Breast epithelium (tissue), 3 donors: Measurements from ENCODE around the gene PPT2.

Source experiments
- POLR2A ChIP-seq: fragments of 450-650 bp; IDR thresholded peaks from one replicate; pipeline ENCODE4 v1.6.1; 2016; ENCODE audit warnings: antibody characterized with exemption, mild to moderate bottlenecking, moderate library complexity
- POLR2AphosphoS5 ChIP-seq, 3 donors: sonication (generic); formaldehyde crosslinking; IDR thresholded peaks; one replicate each; pipeline ENCODE4 v1.6.1; 2017; ENCODE audit warnings: antibody characterized with exemption in 3 of 3
- TF ChIP-seq, protein P1 (sequence below), 3 donors: fragments of 450-650 bp; IDR thresholded peaks; one replicate each; pipeline ENCODE4 v1.5.1; 2016 to 2017; ENCODE audit warnings: antibody characterized with exemption in 3 of 3, mild to moderate bottlenecking in 3 of 3, moderate library complexity in 3 of 3

DNA sequence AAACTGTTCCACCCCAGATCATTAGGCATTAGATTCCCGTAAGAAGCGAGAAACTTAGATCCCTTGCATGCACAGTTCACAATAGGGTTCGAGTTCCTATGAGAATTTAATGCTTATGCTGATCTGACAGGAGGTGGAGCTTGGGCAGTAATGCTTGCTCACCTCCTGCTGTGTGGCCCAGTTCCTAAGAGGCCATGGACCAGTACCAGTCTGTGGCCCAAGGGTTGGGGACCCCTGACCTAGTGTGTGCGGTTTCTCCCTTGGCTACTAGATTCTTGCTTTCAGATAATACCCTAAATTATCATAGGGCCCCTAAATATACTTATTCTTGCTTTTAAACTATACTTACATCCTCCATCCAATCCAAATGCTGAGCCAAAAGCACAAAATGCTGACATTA lies 40.4 kb downstream of the PPT2 start:
- TF ChIP-seq, protein P1, sequence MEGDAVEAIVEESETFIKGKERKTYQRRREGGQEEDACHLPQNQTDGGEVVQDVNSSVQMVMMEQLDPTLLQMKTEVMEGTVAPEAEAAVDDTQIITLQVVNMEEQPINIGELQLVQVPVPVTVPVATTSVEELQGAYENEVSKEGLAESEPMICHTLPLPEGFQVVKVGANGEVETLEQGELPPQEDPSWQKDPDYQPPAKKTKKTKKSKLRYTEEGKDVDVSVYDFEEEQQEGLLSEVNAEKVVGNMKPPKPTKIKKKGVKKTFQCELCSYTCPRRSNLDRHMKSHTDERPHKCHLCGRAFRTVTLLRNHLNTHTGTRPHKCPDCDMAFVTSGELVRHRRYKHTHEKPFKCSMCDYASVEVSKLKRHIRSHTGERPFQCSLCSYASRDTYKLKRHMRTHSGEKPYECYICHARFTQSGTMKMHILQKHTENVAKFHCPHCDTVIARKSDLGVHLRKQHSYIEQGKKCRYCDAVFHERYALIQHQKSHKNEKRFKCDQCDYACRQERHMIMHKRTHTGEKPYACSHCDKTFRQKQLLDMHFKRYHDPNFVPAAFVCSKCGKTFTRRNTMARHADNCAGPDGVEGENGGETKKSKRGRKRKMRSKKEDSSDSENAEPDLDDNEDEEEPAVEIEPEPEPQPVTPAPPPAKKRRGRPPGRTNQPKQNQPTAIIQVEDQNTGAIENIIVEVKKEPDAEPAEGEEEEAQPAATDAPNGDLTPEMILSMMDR (IDR thresholded peaks at IDR 0.05) = no peak
- TF ChIP-seq POLR2AphosphoS5 (IDR thresholded peaks at IDR 0.05) = no peak
- TF ChIP-seq POLR2A = no peak
